SK-N-SH treated with all-trans-retinoic acid at 6 μM for 48 hours (cell line): ENCODE data around the gene TMEM231.

Source experiments
- ATAC-seq: fragments of 200-7000 bp; cut with Tn5 transposase; 3 replicates; pipeline ENCODE4 v1.9.1; 2020; ENCODE audit warnings: mild to moderate bottlenecking, moderate library complexity
- ARNTL ChIP-seq: fragments of 450-650 bp; formaldehyde crosslinking; IDR thresholded peaks from 2 replicates; pipeline ENCODE4 v1.5.0; 2020; ENCODE audit warnings: low read depth, mild to moderate bottlenecking, moderate library complexity, borderline replicate concordance
- BACH2 ChIP-seq: fragments of 250-450 bp; sonication (Bioruptor Pico); IDR thresholded peaks from 2 replicates; pipeline ENCODE4 v1.9.0; 2021; ENCODE audit warnings: mild to moderate bottlenecking, borderline replicate concordance
- CREB5 ChIP-seq: fragments of 250-450 bp; sonication (Bioruptor Pico); IDR thresholded peaks from 2 replicates; pipeline ENCODE4 v1.5.1; 2020; ENCODE audit warnings: low read depth, mild to moderate bottlenecking, moderate library complexity
- CSDC2 ChIP-seq: fragments of 250-450 bp; sonication (Bioruptor Pico); IDR thresholded peaks from 2 replicates; pipeline ENCODE4 v1.5.0; 2020; ENCODE audit warnings: mild to moderate bottlenecking, moderate library complexity
- CSRNP3 ChIP-seq: fragments of 250-450 bp; sonication (Bioruptor Pico); IDR thresholded peaks from 2 replicates; pipeline ENCODE4 v1.5.1; 2021; ENCODE audit warnings: mild to moderate bottlenecking, moderate library complexity
- ESRRG ChIP-seq: fragments of 250-450 bp; sonication (Bioruptor Pico); IDR thresholded peaks from 2 replicates; pipeline ENCODE4 v1.6.1; 2021; ENCODE audit warnings: mild to moderate bottlenecking
- GLIS3 ChIP-seq: fragments of 250-450 bp; sonication (Bioruptor Pico); IDR thresholded peaks from 2 replicates; pipeline ENCODE4 v1.5.0; 2020; ENCODE audit warnings: mild to moderate bottlenecking, moderate library complexity
- ISL1 ChIP-seq: fragments of 250-450 bp; sonication (Bioruptor Pico); IDR thresholded peaks from 2 replicates; pipeline ENCODE4 v2.1.2; 2022; ENCODE audit warnings: mild to moderate bottlenecking, moderate library complexity
- OSR1 ChIP-seq: fragments of 250-450 bp; sonication (Bioruptor Pico); IDR thresholded peaks from 2 replicates; pipeline ENCODE4 v1.8.0; 2022; ENCODE audit warnings: moderate library complexity, mild to moderate bottlenecking, inconsistent platforms
- PATZ1 ChIP-seq: fragments of 250-450 bp; sonication (Bioruptor Pico); IDR thresholded peaks from 2 replicates; pipeline ENCODE4 v1.8.0; 2020; ENCODE audit warnings: mild to moderate bottlenecking, moderate library complexity, borderline replicate concordance
- POU6F1 ChIP-seq: fragments of 250-450 bp; sonication (Bioruptor Pico); IDR thresholded peaks from 2 replicates; pipeline ENCODE4 v1.8.0; 2021; ENCODE audit warnings: low read depth, mild to moderate bottlenecking, moderate library complexity, borderline replicate concordance
- PPARA ChIP-seq: fragments of 250-450 bp; sonication (Bioruptor Pico); IDR thresholded peaks from 2 replicates; pipeline ENCODE4 v1.5.0; 2020; ENCODE audit warnings: mild to moderate bottlenecking, borderline replicate concordance
- RARB ChIP-seq: fragments of 250-450 bp; sonication (Bioruptor Pico); IDR thresholded peaks from 2 replicates; pipeline ENCODE4 v1.8.0; 2021; ENCODE audit warnings: mild to moderate bottlenecking, moderate library complexity
- TCF4 ChIP-seq: fragments of 250-450 bp; sonication (Bioruptor Pico); IDR thresholded peaks from 2 replicates; pipeline ENCODE4 v1.8.0; 2021; ENCODE audit warnings: mild to moderate bottlenecking, moderate library complexity, borderline replicate concordance
- TOX ChIP-seq: fragments of 250-450 bp; sonication (Bioruptor Pico); IDR thresholded peaks from 2 replicates; pipeline ENCODE4 v1.8.0; 2021; ENCODE audit warnings: mild to moderate bottlenecking, moderate library complexity, borderline replicate concordance
- TSHZ2 ChIP-seq: fragments of 250-450 bp; sonication (Bioruptor Pico); IDR thresholded peaks from 2 replicates; pipeline ENCODE4 v1.5.0; 2020; ENCODE audit warnings: mild to moderate bottlenecking, moderate library complexity
- ZC3H10 ChIP-seq: fragments of 250-450 bp; sonication (Bioruptor Pico); IDR thresholded peaks from 2 replicates; pipeline ENCODE4 v1.5.1; 2021; ENCODE audit warnings: mild to moderate bottlenecking, moderate library complexity
- ZFP3 ChIP-seq: fragments of 250-450 bp; sonication (Bioruptor Pico); IDR thresholded peaks from 2 replicates; pipeline ENCODE4 v1.5.0; 2020; ENCODE audit warnings: mild to moderate bottlenecking, moderate library complexity
- ZFP30 ChIP-seq: fragments of 450-650 bp; formaldehyde crosslinking; IDR thresholded peaks from 2 replicates; pipeline ENCODE4 v1.5.0; 2022; ENCODE audit warnings: mild to moderate bottlenecking, moderate library complexity
- ZNF565 ChIP-seq: fragments of 450-650 bp; formaldehyde crosslinking; conservative IDR thresholded peaks from 2 replicates; pipeline ENCODE4 v1.5.0; 2020; ENCODE audit warnings: low read depth, mild to moderate bottlenecking, moderate library complexity
- ZNF70 ChIP-seq: fragments of 450-650 bp; formaldehyde crosslinking; IDR thresholded peaks from 2 replicates; pipeline ENCODE4 v1.5.0; 2020; ENCODE audit warnings: mild to moderate bottlenecking, moderate library complexity
- ZNF8 ChIP-seq: fragments of 450-650 bp; formaldehyde crosslinking; IDR thresholded peaks from 2 replicates; pipeline ENCODE4 v1.5.0; 2020; ENCODE audit warnings: mild to moderate bottlenecking, moderate library complexity

TMEM231 gene

GRCh38 chr16:75506574-75506973 is 49.5 kb downstream of the TMEM231 start (continued):
- TF ChIP-seq ZFP3 (CRISPR knock-in tag) = no peak

GRCh38 chr16:75506107-75506506 is 49.9 kb downstream of the TMEM231 start:
- ATAC-seq = no peak
- TF ChIP-seq ZFP30 = no peak
- TF ChIP-seq CREB5 (CRISPR knock-in tag) = no peak
- TF ChIP-seq BACH2 (CRISPR knock-in tag) = no peak
- TF ChIP-seq GLIS3 (CRISPR knock-in tag) = no peak
- no peak for TF ChIP-seq ZNF70 (CRISPR knock-in tag)
- no peak for TF ChIP-seq ESRRG (CRISPR knock-in tag)
- no peak for TF ChIP-seq PATZ1

- TF ChIP-seq CSDC2 (CRISPR knock-in tag) = no peak
- no peak for TF ChIP-seq PPARA
- no peak for TF ChIP-seq ZC3H10 (CRISPR knock-in tag)
- no peak for TF ChIP-seq PATZ1
- no peak for TF ChIP-seq ARNTL
- TF ChIP-seq ESRRG (CRISPR knock-in tag) = no peak
- TF ChIP-seq CSRNP3 (CRISPR knock-in tag) = no peak
- TF ChIP-seq ZFP30 = no peak
- no peak for TF ChIP-seq TSHZ2 (CRISPR knock-in tag)
- TF ChIP-seq POU6F1 (CRISPR knock-in tag) = no peak
- no peak for TF ChIP-seq ZNF70 (CRISPR knock-in tag)
- no peak for TF ChIP-seq RARB
- TF ChIP-seq ZFP3 (CRISPR knock-in tag) = no peak
- no peak for TF ChIP-seq ZNF565 (CRISPR knock-in tag)
- TF ChIP-seq, all 23 proteins: peak for 0
- ATAC-seq = no peak
These were observed 52.3 kb downstream of the TMEM231 start for GRCh38 chr16:75503801-75504200.

GRCh38 chr16:75502916-75503605 is 53.0 kb downstream of the TMEM231 start:
- no peak for ATAC-seq
- TF ChIP-seq CSDC2 (CRISPR knock-in tag) (no peak), ZNF8 (CRISPR knock-in tag) (no peak), ESRRG (CRISPR knock-in tag) (no peak), OSR1 (no peak), GLIS3 (CRISPR knock-in tag) (no peak), BACH2 (CRISPR knock-in tag) (no peak), ISL1 (CRISPR knock-in tag) (no peak), CSRNP3 (CRISPR knock-in tag) (no peak), TOX (CRISPR knock-in tag) (no peak), TCF4 (CRISPR knock-in tag) (no peak), CREB5 (CRISPR knock-in tag) (no peak), ARNTL (no peak)
